ENCODE measurements around the gene FKBP15.

DNA sequence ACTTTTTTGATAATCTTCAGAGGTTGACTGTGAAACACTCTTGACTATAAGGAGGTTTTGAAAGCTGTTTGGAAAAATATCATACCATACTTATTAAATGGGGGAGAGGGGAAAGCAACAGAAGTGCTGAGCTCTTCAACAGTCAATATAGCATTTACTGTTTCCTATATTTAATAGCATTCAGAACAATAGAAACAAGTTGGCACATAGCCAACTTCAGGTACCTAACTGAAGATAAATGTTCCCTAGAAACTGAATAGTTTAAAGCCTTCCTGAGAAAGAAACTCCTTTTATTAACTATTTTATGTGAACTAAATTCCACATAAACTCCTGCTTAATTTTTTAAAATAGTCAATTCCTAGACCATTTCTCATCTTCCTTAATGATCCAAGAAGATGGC, 26.6 kb upstream of the FKBP15 start:
- TF ChIP-seq, protein P1, sequence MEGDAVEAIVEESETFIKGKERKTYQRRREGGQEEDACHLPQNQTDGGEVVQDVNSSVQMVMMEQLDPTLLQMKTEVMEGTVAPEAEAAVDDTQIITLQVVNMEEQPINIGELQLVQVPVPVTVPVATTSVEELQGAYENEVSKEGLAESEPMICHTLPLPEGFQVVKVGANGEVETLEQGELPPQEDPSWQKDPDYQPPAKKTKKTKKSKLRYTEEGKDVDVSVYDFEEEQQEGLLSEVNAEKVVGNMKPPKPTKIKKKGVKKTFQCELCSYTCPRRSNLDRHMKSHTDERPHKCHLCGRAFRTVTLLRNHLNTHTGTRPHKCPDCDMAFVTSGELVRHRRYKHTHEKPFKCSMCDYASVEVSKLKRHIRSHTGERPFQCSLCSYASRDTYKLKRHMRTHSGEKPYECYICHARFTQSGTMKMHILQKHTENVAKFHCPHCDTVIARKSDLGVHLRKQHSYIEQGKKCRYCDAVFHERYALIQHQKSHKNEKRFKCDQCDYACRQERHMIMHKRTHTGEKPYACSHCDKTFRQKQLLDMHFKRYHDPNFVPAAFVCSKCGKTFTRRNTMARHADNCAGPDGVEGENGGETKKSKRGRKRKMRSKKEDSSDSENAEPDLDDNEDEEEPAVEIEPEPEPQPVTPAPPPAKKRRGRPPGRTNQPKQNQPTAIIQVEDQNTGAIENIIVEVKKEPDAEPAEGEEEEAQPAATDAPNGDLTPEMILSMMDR (IDR thresholded peaks at IDR 0.05): no peak
- TF ChIP-seq POLR2A (IDR thresholded peaks at IDR 0.05): no peak

All from uterus (tissue), 2 donors.